A673 (cell line): ENCODE data around the gene DPP10.

Experiments
- CTCF ChIP-seq: fragments of 300-800, 200-600 bp; sonication (generic); conservative IDR thresholded peaks from 2 replicates; pipeline ENCODE4 v1.5.1; 2017; ENCODE audit warnings: low read depth, mild to moderate bottlenecking, antibody characterized with exemption, low read length, moderate library complexity, mixed read lengths
- EZH2 ChIP-seq: fragments of 200-600 bp; sonication (generic); IDR thresholded peaks from 2 replicates; pipeline ENCODE4 v1.6.1; 2017; ENCODE audit warnings: borderline replicate concordance, low read depth, mild to moderate bottlenecking, mixed read lengths, antibody characterized with exemption, low read length; ENCODE audit not compliant: poor library complexity, severe bottlenecking

- TF ChIP-seq CTCF, result no peak
- no peak for TF ChIP-seq EZH2
These were observed 629.1 kb downstream of the DPP10 start for GRCh38 chr2:115071534-115071933.
